Vagina (tissue), 2 donors: ENCODE data around the gene ALX3. TPM values are rescaled to one million over a fixed set of nuclear protein-coding genes. Genes with fewer than 3 reads are reported as not detected.

Experiments used
- DNase-seq, 2 donors: peaks; one replicate each; pipeline ENCODE4 v3.0.0-alpha.2; 2017; ENCODE audit errors: extremely low spot score in 2 of 2
- H3K27ac ChIP-seq: fragments of 200-600 bp; sonication (generic); one replicate; pipeline ENCODE4 v1.5.1; 2019
- H3K27me3 ChIP-seq: fragments of 200-600 bp; sonication (generic); one replicate; pipeline ENCODE4 v1.5.1; 2019
- H3K36me3 ChIP-seq, 2 donors: fragments of 200-600 bp; sonication (generic); one replicate each; pipeline ENCODE4 v1.5.1; 2017 to 2019
- H3K4me1 ChIP-seq: fragments of 200-600 bp; sonication (generic); one replicate; pipeline ENCODE4 v1.5.1; 2019
- H3K4me3 ChIP-seq, 2 donors: fragments of 200-600 bp; sonication (generic); 1 replicate in 1 of 2; 2 replicates in 1 of 2; pipeline ENCODE4 v1.5.1; 2016 to 2019
- H3K9me3 ChIP-seq: fragments of 200-600 bp; sonication (generic); one replicate; pipeline ENCODE4 v1.5.1; 2019
- POLR2A ChIP-seq, 2 donors: fragments of 450-650 bp; IDR thresholded peaks; one replicate each; pipeline ENCODE4 v1.6.1; 2017; ENCODE audit warnings: antibody characterized with exemption in 2 of 2, mild to moderate bottlenecking in 2 of 2, moderate library complexity in 2 of 2
- POLR2AphosphoS5 ChIP-seq, 2 donors: sonication (generic); formaldehyde crosslinking; IDR thresholded peaks; one replicate each; pipeline ENCODE4 v1.9.0; 2017; ENCODE audit warnings: antibody characterized with exemption in 2 of 2, mild to moderate bottlenecking in 2 of 2, low read depth in 1 of 2; ENCODE audit not compliant: insufficient read depth in 1 of 2
- intact Hi-C: fragments of 100-400 bp; cut with DNase I; formaldehyde crosslinking; loops from one replicate; pipeline ENCODE4 v1.15.1; 2023
- total RNA-seq: library from RNA; depleted of rRNA; stranded (reverse); fragments of >200 nt; gene quantifications from one replicate; pipeline ENCODE4 v1.2.3, GENCODE V29; 2016
- TF ChIP-seq, protein P1 (sequence below), 3 experiments: fragments of 450-650 bp in 2 of 3; fragments of 200-600 bp in 1 of 3; sonication (generic) in 1 of 3; IDR thresholded peaks; one replicate each; pipeline ENCODE4 v1.5.1; 2017 to 2019; ENCODE audit warnings: antibody characterized with exemption in 3 of 3, mild to moderate bottlenecking in 2 of 3, moderate library complexity in 2 of 3

ALX3 gene
- total RNA-seq, 1 donor from 2014 or later, result not detected

DNA sequence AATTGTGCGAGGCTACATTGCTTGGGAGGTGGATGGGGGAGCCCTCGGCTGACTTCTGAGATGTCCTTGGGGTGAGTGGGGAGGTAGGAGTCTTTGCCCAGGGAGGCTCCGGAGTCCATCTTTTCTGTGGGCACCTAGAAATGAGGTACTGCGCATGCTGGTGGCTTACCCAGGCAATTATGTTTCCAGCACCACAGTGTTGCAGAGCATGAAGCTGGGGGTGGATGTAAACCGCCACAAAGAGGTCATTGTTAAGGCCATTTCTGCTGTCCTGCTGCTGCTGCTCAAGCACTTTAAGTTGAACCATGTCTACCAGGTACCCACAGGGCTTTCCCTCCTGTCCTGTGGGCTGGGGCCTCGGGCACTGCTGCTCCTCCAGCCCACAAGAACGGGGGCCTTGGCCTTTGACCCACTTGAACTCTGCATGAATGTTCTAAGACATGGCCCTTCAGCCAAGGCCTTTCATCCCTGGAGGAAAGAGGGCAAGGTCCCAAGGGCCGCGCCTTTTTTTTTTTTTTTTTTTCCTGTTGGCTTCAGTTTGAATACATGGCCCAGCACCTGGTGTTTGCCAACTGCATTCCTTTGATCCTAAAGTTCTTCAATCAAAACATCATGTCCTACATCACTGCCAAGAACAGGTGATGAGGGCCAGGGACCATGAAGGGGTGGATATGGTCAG is 21.4 kb downstream of the ALX3 start:
- H3K36me3 ChIP-seq, result peaks cover 0 to 90% of the 10 kb centered on the region in 2 donors
- no peaks in the 10 kb centered on the region for H3K4me1 ChIP-seq
- H3K27me3 ChIP-seq, result no peaks in the 10 kb centered on the region
- no peaks in the 10 kb centered on the region for H3K9me3 ChIP-seq
- intact Hi-C loops, result no loop called here
- TF ChIP-seq, protein P1, sequence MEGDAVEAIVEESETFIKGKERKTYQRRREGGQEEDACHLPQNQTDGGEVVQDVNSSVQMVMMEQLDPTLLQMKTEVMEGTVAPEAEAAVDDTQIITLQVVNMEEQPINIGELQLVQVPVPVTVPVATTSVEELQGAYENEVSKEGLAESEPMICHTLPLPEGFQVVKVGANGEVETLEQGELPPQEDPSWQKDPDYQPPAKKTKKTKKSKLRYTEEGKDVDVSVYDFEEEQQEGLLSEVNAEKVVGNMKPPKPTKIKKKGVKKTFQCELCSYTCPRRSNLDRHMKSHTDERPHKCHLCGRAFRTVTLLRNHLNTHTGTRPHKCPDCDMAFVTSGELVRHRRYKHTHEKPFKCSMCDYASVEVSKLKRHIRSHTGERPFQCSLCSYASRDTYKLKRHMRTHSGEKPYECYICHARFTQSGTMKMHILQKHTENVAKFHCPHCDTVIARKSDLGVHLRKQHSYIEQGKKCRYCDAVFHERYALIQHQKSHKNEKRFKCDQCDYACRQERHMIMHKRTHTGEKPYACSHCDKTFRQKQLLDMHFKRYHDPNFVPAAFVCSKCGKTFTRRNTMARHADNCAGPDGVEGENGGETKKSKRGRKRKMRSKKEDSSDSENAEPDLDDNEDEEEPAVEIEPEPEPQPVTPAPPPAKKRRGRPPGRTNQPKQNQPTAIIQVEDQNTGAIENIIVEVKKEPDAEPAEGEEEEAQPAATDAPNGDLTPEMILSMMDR (IDR thresholded peaks at IDR 0.05), result no peak
- no peak for TF ChIP-seq POLR2AphosphoS5 (IDR thresholded peaks at IDR 0.05; ENCODE audit: insufficient read depth in 1 of 2, low read depth in 1 of 2)
- no peak for TF ChIP-seq POLR2A (IDR thresholded peaks at IDR 0.05)
- no peak overlapping the region for H3K4me3 ChIP-seq
- H3K27ac ChIP-seq, result no peak overlapping the region
- no peak for DNase-seq

DNA sequence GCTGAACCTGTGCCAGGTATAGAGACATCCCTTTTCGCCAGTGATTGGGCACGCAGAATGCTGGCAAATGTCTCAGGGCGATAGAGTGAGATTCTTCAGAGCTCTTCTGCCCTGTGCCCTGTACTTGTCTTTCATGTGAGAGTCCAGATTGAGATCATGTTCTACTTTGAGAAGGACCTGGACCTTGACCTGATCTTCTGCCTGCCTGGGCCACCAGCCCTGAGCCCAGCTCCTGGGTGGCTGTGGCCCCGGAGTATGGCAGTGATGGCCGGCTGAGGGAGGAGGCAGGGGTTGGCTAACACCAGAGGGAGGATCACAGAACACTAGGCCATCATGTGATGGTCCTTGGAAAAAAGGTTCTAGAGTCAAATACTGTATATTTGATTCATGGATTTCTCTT is 22.2 kb downstream of the ALX3 start:
- intact Hi-C loops, result no loop called here
- Histone ChIP-seq H3K4me1 (no peaks in the 10 kb centered on the region), H3K4me3 (no peak overlapping the region), H3K36me3 (peaks cover 0 to 91% of the 10 kb centered on the region in 2 donors), H3K27me3 (no peaks in the 10 kb centered on the region), H3K27ac (no peak overlapping the region), H3K9me3 (no peaks in the 10 kb centered on the region)
- no peak for DNase-seq
- TF ChIP-seq POLR2AphosphoS5 (IDR thresholded peaks at IDR 0.05; ENCODE audit: insufficient read depth in 1 of 2, low read depth in 1 of 2) (no peak), POLR2A (IDR thresholded peaks at IDR 0.05) (no peak)
- TF ChIP-seq, protein P1 (IDR thresholded peaks at IDR 0.05), result no peak

DNA sequence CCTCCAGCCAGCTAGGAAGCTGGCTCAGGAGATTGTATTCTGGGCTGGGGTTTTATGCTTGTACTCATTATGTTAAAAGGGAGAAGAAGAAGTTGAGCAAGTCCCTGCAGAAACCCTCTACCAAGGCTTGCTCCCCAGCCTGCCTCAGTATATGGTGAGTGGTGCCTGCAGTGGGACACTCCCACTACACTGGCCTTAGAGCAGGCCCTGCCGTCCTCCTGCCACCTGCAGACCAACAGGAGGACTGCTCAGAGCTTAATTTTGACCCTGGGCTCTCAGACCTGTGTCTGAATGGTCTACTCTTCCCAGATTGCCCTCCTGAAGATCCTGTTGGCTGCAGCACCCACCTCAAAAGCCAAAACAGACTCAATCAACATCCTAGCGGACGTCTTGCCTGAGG is 23.0 kb downstream of the ALX3 start:
- Histone ChIP-seq H3K9me3 (no peaks in the 10 kb centered on the region), H3K27ac (no peak overlapping the region), H3K27me3 (no peaks in the 10 kb centered on the region), H3K4me3 (no peak overlapping the region), H3K4me1 (no peaks in the 10 kb centered on the region), H3K36me3 (peaks cover 0 to 91% of the 10 kb centered on the region in 2 donors)
- no peak for DNase-seq
- TF ChIP-seq, protein P1 (IDR thresholded peaks at IDR 0.05), result no peak
- no peak for TF ChIP-seq POLR2AphosphoS5 (IDR thresholded peaks at IDR 0.05; ENCODE audit: insufficient read depth in 1 of 2, low read depth in 1 of 2)
- no peak for TF ChIP-seq POLR2A (IDR thresholded peaks at IDR 0.05)
- intact Hi-C loops, result no loop called here

DNA sequence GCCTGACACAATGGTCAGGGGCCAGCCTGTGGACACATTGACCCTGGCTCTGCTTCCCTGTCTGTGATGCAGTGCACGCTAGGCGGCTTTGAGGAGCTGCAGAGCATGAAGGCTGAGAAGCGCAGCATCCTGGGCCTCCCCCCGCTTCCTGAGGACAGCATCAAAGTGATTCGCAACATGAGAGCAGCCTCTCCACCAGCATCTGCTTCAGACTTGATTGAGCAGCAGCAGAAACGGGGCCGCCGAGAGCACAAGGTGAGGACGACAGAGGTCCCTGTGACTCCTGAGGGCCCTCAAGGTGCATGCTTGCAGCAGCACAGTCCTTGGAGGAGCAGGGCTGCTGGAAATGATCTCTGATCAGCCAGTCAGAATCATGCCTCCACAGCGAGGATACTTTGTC is 27.5 kb downstream of the ALX3 start:
- no peaks in the 10 kb centered on the region for H3K9me3 ChIP-seq
- H3K27me3 ChIP-seq, result no peaks in the 10 kb centered on the region
- peaks cover 0 to 95% of the 10 kb centered on the region in 2 donors for H3K36me3 ChIP-seq
- H3K4me3 ChIP-seq, result no peak overlapping the region
- no peaks in the 10 kb centered on the region for H3K4me1 ChIP-seq
- H3K27ac ChIP-seq, result no peak overlapping the region
- intact Hi-C loops, result no loop called here
- TF ChIP-seq, protein P1 (IDR thresholded peaks at IDR 0.05), result no peak
- TF ChIP-seq POLR2A (IDR thresholded peaks at IDR 0.05) (no peak), POLR2AphosphoS5 (IDR thresholded peaks at IDR 0.05; ENCODE audit: insufficient read depth in 1 of 2, low read depth in 1 of 2) (no peak)
- DNase-seq, result no peak

DNA sequence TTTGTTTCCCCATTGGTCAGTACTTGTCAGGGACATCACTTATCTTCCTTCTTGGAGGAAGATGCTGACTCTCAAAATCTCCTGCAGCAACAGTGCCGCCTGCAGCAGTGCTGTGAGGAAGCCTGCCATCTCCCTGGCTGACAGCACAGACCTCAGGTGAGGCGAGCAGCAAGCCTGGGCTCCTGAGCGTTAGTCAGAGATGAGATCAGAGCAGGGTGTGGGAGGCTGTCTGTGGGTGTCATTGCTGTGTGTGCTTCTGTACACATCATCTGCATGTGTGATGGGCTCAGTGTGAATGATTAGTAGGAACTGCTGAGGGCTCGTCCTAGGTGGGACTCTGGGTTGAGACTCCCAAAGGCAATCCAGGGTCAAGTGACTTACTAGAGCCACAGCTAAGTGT is 29.9 kb downstream of the ALX3 start:
- TF ChIP-seq POLR2AphosphoS5 (IDR thresholded peaks at IDR 0.05; ENCODE audit: insufficient read depth in 1 of 2, low read depth in 1 of 2) (no peak), POLR2A (IDR thresholded peaks at IDR 0.05) (no peak)
- TF ChIP-seq, protein P1 (IDR thresholded peaks at IDR 0.05), result no peak
- Histone ChIP-seq H3K9me3 (no peaks in the 10 kb centered on the region), H3K27me3 (no peaks in the 10 kb centered on the region), H3K27ac (no peak overlapping the region), H3K36me3 (peaks cover 0 to 70% of the 10 kb centered on the region in 2 donors), H3K4me1 (peaks cover 21% of the 10 kb centered on the region), H3K4me3 (no peak overlapping the region)
- DNase-seq, result no peak
- intact Hi-C loops, result no loop called here
